ENCODE measurements around the gene LIN52.

LIN52 gene

DNA sequence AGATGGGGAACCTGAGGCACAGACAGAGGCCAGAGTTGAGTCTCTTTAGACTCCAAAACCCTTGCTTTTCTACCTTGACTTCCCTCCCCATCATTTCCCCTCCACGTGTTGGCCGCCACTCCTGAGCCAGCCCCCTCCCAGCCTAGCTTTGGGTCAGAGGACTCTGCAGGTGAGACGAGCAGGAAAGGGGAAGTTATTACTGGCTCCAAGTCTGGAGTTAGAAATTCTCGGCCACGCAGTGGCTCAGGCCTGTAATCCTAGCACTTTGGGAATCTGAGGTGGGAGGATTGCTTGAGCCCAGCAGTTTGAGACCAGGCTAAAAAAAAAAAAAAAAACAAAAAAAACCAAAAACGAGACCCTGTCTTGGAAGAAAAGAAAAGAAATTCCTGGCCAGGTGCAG lies 163.3 kb downstream of the LIN52 start:
- TF ChIP-seq, protein P1, sequence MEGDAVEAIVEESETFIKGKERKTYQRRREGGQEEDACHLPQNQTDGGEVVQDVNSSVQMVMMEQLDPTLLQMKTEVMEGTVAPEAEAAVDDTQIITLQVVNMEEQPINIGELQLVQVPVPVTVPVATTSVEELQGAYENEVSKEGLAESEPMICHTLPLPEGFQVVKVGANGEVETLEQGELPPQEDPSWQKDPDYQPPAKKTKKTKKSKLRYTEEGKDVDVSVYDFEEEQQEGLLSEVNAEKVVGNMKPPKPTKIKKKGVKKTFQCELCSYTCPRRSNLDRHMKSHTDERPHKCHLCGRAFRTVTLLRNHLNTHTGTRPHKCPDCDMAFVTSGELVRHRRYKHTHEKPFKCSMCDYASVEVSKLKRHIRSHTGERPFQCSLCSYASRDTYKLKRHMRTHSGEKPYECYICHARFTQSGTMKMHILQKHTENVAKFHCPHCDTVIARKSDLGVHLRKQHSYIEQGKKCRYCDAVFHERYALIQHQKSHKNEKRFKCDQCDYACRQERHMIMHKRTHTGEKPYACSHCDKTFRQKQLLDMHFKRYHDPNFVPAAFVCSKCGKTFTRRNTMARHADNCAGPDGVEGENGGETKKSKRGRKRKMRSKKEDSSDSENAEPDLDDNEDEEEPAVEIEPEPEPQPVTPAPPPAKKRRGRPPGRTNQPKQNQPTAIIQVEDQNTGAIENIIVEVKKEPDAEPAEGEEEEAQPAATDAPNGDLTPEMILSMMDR (conservative IDR thresholded peaks at IDR 0.05; ENCODE audit: control insufficient read depth, insufficient read depth, low read depth, low read length): no peak
- DNase-seq (ENCODE audit: low read depth): no peak
- no peak overlapping the region for H3K4me3 ChIP-seq (ENCODE audit: control insufficient read depth, low read depth, low read length)

DNA sequence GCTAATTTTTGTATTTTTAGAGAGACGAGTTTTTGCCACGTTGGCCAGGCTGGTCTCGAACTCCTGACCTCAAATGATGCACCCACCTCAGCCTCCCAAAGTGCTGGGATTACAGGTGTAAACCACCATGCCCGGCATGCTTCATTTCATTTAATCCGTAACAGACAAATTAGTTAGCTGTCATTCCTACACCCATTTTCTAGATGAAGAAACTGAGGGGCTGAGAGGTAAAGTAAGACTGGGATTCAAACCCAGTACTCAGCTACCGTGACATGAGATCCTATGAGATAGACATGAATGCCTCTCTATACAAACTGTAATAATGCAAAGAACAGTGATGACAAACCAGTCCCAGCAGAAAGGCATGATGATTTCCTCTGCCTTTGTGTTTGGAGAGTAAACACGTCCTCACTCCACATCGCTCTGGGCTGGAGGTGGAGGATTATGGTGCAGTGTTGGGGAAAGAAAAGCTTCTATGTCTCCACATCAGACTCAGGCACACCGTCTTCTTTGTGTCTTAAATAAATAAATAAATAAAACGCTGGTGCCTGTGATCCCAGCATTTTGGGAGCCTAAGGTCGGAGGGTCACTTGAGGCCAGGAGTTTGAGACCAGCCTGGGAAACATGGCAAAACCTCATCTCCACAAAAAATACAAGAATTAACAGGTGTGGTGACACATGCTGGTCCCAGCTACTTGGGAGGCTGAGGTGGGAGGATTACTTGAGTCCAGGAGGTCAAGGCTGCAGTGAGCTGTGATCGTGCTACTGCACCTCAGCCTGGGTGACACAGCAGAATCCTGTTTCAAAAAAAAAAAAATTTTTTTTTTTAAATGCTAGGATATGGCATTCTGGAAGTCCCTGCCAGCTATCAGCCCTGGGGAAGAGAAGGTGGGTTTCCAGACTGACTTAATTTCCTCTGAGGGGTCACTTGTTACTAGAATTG lies 164.9 kb downstream of the LIN52 start:
- H3K4me3 ChIP-seq (ENCODE audit: control insufficient read depth, low read depth, low read length): no peak overlapping the region
- TF ChIP-seq, protein P1 (conservative IDR thresholded peaks at IDR 0.05; ENCODE audit: control insufficient read depth, insufficient read depth, low read depth, low read length): no peak
- DNase-seq (ENCODE audit: low read depth): no peak
